Keratinocyte (primary cell): ENCODE data around the gene AHCYL2. TPM values are rescaled to one million over a fixed set of nuclear protein-coding genes. Genes with fewer than 3 reads are reported as not detected.

ENCODE experiments used
- DNase-seq: peaks from one replicate; pipeline ENCODE4 v3.0.0-alpha.2; 2011; ENCODE audit warnings: low read depth, missing footprints, low spot score
- FAIRE-seq: peaks from 2 replicates; lab custom pipeline; 2011; peaks lifted over from hg19 to GRCh38; lab: Jason Lieb, UNC
- H2AFZ ChIP-seq: 2 replicates; pipeline ENCODE4 v1.6.0; 2012; ENCODE audit warnings: low read length, control low read depth, inconsistent platforms; ENCODE audit not compliant: control insufficient read depth
- H3K27ac ChIP-seq: 2 replicates; pipeline ENCODE4 v1.5.1; 2011; ENCODE audit warnings: low read length; ENCODE audit not compliant: control insufficient read depth, insufficient read depth
- H3K27me3 ChIP-seq: 3 replicates; pipeline ENCODE4 v1.6.0; 2011; ENCODE audit warnings: low read length; ENCODE audit not compliant: control insufficient read depth, insufficient read depth; ENCODE audit errors: extremely low read depth
- H3K36me3 ChIP-seq, 2 experiments: 2 replicates in 1 of 2; 3 replicates in 1 of 2; pipeline ENCODE4 v1.5.1; 2011; ENCODE audit warnings: low read length in 2 of 2, mild to moderate bottlenecking in 1 of 2; ENCODE audit not compliant: control insufficient read depth in 2 of 2, insufficient read depth in 2 of 2; ENCODE audit errors: extremely low read depth in 1 of 2
- H3K4me1 ChIP-seq: 3 replicates; pipeline ENCODE4 v1.5.1; 2011; ENCODE audit warnings: low read length; ENCODE audit not compliant: control insufficient read depth, insufficient read depth; ENCODE audit errors: extremely low read depth
- H3K4me2 ChIP-seq: 3 replicates; pipeline ENCODE4 v1.6.0; 2011; ENCODE audit warnings: low read depth, low read length; ENCODE audit not compliant: control insufficient read depth, insufficient read depth; ENCODE audit errors: extremely low read depth
- H3K4me3 ChIP-seq, 3 experiments: fragments of 200-600 bp in 1 of 3; sonication (generic) in 1 of 3; 2 replicates in 2 of 3; 3 replicates in 1 of 3; pipeline ENCODE4 v1.5.1; 2011 to 2016; ENCODE audit warnings: low read length in 3 of 3, mild to moderate bottlenecking in 3 of 3, control low read depth in 2 of 3, inconsistent platforms in 1 of 3, low read depth in 1 of 3, mixed read lengths in 1 of 3, mixed run types in 1 of 3, moderate library complexity in 1 of 3; ENCODE audit not compliant: control insufficient read depth in 2 of 3, insufficient read depth in 2 of 3; ENCODE audit errors: extremely low read depth in 1 of 3
- H3K79me2 ChIP-seq: 2 replicates; pipeline ENCODE4 v1.6.0; 2012; ENCODE audit warnings: low read length; ENCODE audit not compliant: control insufficient read depth, insufficient read depth
- H3K9ac ChIP-seq: 3 replicates; pipeline ENCODE4 v1.6.0; 2011; ENCODE audit warnings: low read length; ENCODE audit not compliant: control insufficient read depth, insufficient read depth; ENCODE audit errors: extremely low read depth
- H3K9me1 ChIP-seq: 3 replicates; pipeline ENCODE4 v1.6.0; 2011; ENCODE audit warnings: low read length; ENCODE audit not compliant: control insufficient read depth, insufficient read depth; ENCODE audit errors: extremely low read depth
- H3K9me3 ChIP-seq: 2 replicates; pipeline ENCODE4 v1.5.1; 2012; ENCODE audit warnings: low read depth, low read length; ENCODE audit not compliant: control insufficient read depth
- H4K20me1 ChIP-seq: 3 replicates; pipeline ENCODE4 v1.6.0; 2011; ENCODE audit warnings: low read length; ENCODE audit not compliant: control insufficient read depth, insufficient read depth; ENCODE audit errors: extremely low read depth
- CTCF ChIP-seq, 3 experiments: IDR thresholded peaks in 1 of 3; conservative IDR thresholded peaks in 1 of 3; optimal IDR thresholded peaks in 1 of 3; 2 replicates in 2 of 3; 3 replicates in 1 of 3; pipeline versions ENCODE3 to v1.5.1; 2011; ENCODE audit warnings: low read length in 3 of 3, mild to moderate bottlenecking in 3 of 3, moderate library complexity in 2 of 3, control low read depth in 1 of 3, inconsistent platforms in 1 of 3; ENCODE audit not compliant: insufficient read depth in 2 of 3; ENCODE audit errors: extremely low read depth in 1 of 3
- EZH2 ChIP-seq: IDR thresholded peaks from one replicate; pipeline ENCODE4 v1.6.1; 2012; ENCODE audit warnings: inconsistent platforms, mild to moderate bottlenecking, low read length, moderate library complexity
- dilution Hi-C: fragments of 300-500 bp; cut with MboI; formaldehyde crosslinking; loops from one replicate; pipeline ENCODE4 v1.7.0; 2020; ENCODE audit warnings: low sequenced_read_pairs; ENCODE audit not compliant: extremely low pct_ligation_motif_present
- polyA plus RNA-seq, 5 experiments: library from polyadenylated mRNA; depleted of rRNA in 3 of 5; stranded (reverse) in 3 of 5; stranded (forward) in 1 of 5; unstranded in 1 of 5; fragments of >200 nt; gene quantifications; 1 replicate in 1 of 5; 2 replicates in 3 of 5; 3 replicates in 1 of 5; pipeline versions ENCODE4 v1.2.1 to v1.2.3, GENCODE V29; 2011 to 2012; ENCODE audit warnings: missing spikeins in 2 of 5, low read depth in 1 of 5, low replicate concordance in 1 of 5

Gene AHCYL2
- polyA plus RNA-seq, 1 donor (not counting 4 experiments of a cell fraction or from before 2014, with no cell fraction given), result 32.8 TPM

GRCh38 chr7:129188892-129189660, 35.8 kb upstream of the AHCYL2 start:
- dilution Hi-C loops, result no loop called here
- FAIRE-seq, result no peak
- H3K9me3 ChIP-seq, result no peaks in the 10 kb centered on the region

GRCh38 chr7:129189661-129190310, 35.0 kb upstream of the AHCYL2 start:
- Histone ChIP-seq H2AFZ (peak overlapping the region; percentile 75), H3K27me3 (no peaks in the 10 kb centered on the region), H3K79me2 (no peaks in the 10 kb centered on the region), H3K4me2 (peak overlapping the region; percentile 87), H3K9ac (peak overlapping the region; percentile 56), H3K36me3 (no peaks in the 10 kb centered on the region), H3K4me1 (peaks cover 14% of the 10 kb centered on the region), H3K9me3 (no peaks in the 10 kb centered on the region), H3K9me1 (no peaks in the 10 kb centered on the region), H3K4me3 (peak overlapping the region; percentile 51 to 70 (median 68)), H3K27ac (no peak overlapping the region), H4K20me1 (no peaks in the 10 kb centered on the region)
- TF ChIP-seq CTCF (optimal IDR thresholded peaks at IDR 0.05 in 1 of 3, IDR thresholded peaks at IDR 0.05 in 1 of 3, conservative IDR thresholded peaks at IDR 0.05 in 1 of 3; ENCODE audit: extremely low read depth in 1 of 3, insufficient read depth in 2 of 3, low read length in 3 of 3), result no peak
- no peak for TF ChIP-seq EZH2
- FAIRE-seq (no peak), DNase-seq (no peak)
- dilution Hi-C loops, result no loop called here

More at GRCh38 chr7:129188892-129189660, 35.8 kb upstream of the AHCYL2 start:
- Histone ChIP-seq H3K27ac (no peak overlapping the region), H2AFZ (peak overlapping the region; percentile 75), H3K36me3 (no peaks in the 10 kb centered on the region), H3K4me1 (peaks cover 16% of the 10 kb centered on the region), H3K9me1 (no peaks in the 10 kb centered on the region), H3K9ac (peak overlapping the region; percentile 56), H4K20me1 (no peaks in the 10 kb centered on the region), H3K27me3 (no peaks in the 10 kb centered on the region), H3K4me3 (peak overlapping the region; percentile 51 to 70 (median 68)), H3K4me2 (peak overlapping the region; percentile 87), H3K79me2 (no peaks in the 10 kb centered on the region)
- DNase-seq, result no peak
- no peak for TF ChIP-seq CTCF (optimal IDR thresholded peaks at IDR 0.05 in 1 of 3, IDR thresholded peaks at IDR 0.05 in 1 of 3, conservative IDR thresholded peaks at IDR 0.05 in 1 of 3; ENCODE audit: extremely low read depth in 1 of 3, insufficient read depth in 2 of 3, low read length in 3 of 3)
- TF ChIP-seq EZH2, result no peak
